ENCODE measurements around the gene ZXDA.

The ZXDA gene

DNA sequence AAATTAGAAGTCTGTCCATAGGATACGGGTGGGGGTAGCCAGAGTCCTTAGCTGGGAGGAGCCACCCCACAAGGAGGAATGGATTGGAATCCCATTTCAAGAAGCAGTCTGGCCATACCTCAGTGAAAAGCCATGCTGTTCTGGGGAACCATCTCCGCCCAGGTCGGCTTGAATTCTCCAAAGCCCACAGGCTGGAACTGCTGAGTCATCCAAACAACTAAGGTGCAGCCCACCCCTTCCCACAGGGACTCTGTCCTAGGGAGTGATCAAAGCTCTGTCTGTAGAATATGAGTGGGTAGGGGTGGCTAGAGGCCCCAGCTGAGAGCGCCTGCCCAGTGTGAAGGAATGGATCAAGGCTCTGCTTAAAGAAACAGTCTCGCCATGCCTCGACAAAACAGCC is 38.8 kb downstream of the ZXDA start:
- no peak for DNase-seq (ENCODE audit: low read depth in 2 of 2)
